GM18909 (cell line): ENCODE measurements around the gene RO60.
"Not testable (repeated sequence)": the region's sequence is repeated elsewhere in the genome, so short reads cannot be mapped to it uniquely, and the experiment has no call there.

Experiments used
- ATAC-seq: cut with Tn5 transposase; IDR thresholded peaks from one replicate; pipeline ENCODE4 v1.9.1; 2021; ENCODE audit warnings: mild to moderate bottlenecking; ENCODE audit not compliant: unreplicated experiment, poor library complexity

Gene RO60

GRCh38 chr1:193059282-193060114 is at the start of gene RO60, which contains the start of gene UCHL5:
TSS of gene RO60 (plus strand) at chr1:193059612. CDS start at chr1:193069055, 9,443 bp downstream.
TSS of gene UCHL5 (minus strand) at chr1:193059360. CDS start at chr1:193059260, 100 bp downstream.
- ATAC-seq, result peak; percentile 96

DNA sequence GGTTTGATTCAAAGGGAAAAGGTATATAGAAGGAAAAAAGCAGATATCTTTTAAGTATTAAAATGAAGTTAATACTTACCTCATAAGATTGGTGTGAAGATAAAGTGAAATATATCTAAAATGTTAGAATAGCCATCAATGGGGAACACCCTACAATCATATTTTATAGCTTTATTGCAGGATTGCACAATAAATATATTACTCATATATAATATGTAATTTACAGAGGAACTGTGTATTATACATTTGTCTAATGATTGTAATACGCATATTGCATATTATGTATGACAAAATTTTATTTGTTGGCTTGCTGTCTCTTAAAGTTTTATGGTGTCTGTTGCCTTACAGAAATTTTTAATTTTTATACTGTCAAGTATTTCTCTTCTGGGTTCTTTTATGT is 48.0 kb upstream of the RO60 start:
- ATAC-seq, result no peak

- ATAC-seq, result no peak
Observed at GRCh38 chr1:193013005-193013404, 46.4 kb upstream of the RO60 start.

DNA sequence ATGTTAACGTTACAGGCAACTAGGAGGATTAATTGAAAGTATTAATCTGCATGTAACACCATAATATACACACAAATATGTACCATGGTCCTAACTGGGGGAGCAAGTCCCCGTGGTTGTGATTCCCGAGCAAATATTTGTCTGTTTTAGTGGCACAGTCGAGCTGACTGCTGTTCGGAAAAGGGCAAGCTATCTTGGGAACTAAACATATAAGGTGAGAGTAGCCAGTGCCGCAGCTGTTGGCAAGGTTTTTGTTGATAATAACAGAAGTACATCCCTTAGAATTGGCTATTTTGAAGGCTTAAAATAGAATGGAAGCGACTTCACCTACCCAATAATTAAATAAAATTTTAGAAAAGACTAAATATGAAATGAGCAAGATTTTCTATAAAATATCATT is 45.7 kb upstream of the RO60 start:
- no peak for ATAC-seq

GRCh38 chr1:193014400-193014799 is 45.0 kb upstream of the RO60 start:
- no peak for ATAC-seq

DNA sequence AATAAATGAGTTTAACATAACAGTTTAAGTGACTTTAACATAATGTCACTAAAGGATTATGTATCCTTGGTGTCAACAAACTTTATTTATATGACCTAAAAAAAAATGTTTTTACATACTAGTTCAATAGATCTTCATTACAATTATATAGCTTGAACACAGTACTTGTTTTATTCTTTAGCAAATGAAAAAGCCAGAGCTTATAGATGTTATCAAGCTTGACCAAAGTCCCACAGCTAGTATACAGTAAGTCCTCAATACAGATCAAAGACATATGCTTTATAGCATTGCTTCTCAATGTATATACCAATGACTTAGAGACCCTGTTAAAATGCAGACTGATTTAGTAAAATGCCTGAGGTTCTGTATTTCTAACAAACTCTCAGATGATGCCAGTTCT is 42.6 kb upstream of the RO60 start:
- ATAC-seq, result no peak

GRCh38 chr1:193019442-193020026 is 39.9 kb upstream of the RO60 start:
- peak; percentile 68 for ATAC-seq

GRCh38 chr1:193025218-193025617 is 34.2 kb upstream of the RO60 start:
- ATAC-seq, result no peak

DNA sequence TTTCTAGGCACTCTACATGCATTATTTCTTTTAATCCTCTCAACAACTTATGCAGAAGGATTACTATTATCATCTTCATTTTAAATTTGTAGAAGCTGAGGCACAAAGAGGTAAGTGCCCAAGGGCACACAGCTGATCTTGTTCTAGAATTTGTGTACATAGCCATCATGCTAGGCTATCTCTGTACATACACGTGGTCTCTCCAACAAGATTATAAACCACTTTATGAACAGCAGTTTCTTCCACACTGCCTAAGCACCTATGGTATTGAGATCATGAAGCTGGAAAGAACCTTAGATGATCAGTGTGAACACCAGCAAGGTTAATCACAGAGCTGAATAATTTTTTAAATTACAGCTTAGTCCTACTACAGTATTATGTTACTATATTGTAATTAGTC is 29.1 kb upstream of the RO60 start:
- no peak for ATAC-seq

GRCh38 chr1:193031431-193031830 is 28.0 kb upstream of the RO60 start:
- peak; percentile 62 for ATAC-seq

DNA sequence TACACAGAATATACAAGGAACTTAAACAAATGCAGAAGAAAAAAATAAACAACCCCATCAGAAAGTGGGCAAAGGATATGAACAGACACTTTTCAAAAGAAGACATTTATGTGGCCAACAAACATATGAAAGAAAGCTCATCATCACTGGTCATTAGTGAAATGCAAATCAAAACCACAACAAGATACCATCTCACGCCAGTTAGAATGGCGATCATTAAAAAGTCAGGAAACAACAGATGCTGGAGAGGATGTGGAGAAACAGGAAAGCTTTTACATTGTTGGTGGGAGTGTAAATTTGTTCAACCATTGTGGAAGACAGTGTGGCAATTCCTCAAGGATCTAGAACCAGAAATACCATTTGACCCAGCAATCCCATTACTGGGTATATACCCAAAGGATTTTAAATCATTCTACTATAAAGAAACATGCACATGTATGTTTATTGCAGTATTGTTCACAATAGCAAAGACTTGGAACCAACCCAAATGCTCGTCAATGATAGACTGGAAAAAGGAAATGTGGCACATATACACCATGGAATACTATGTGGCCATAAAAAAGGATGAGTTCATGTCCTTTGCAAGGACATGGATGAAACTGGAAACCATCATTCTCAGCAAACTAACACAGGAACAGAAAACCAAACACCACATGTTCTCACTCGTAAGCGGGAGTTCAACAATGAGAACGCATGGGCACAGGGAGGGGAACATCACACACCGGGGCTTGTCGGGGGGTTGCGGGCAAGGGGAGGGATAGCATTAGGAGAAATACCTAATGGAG is 26.6 kb upstream of the RO60 start:
- not testable (repeated sequence) for ATAC-seq

GRCh38 chr1:193033610-193034009 is 25.8 kb upstream of the RO60 start:
- no peak for ATAC-seq

DNA sequence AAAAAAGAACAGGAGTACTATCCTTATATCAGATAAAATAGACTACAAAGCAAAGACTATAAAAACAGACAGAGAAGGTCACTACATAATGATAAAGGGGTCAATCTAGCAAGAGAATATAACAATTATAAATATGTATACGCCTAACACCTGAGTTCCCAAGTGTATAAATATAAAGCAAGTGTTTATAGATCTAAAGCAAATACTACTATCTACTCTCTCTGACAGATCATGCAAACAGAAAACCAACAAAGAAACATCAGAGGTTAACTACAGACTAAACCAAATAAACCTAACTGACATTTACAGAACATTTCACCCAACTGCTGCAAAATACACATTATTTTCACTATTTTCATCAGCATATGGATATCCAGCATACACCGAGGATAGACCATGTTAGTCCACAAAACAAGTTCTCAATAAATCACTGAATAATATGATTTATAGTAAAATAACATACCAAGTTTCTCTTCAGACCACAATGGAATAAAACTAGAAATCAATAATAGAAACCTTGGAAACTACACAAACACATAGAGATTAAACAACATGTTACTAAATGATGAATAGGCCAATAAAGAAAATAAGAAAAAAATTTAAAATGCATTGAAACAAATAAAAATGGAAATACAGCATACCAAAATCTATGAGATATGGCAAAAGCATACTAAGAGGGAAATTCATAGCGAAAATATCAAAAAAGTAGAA is 22.9 kb upstream of the RO60 start:
- ATAC-seq, result no peak

- ATAC-seq, result no peak
Observed at GRCh38 chr1:193040011-193040410, 19.4 kb upstream of the RO60 start.

DNA sequence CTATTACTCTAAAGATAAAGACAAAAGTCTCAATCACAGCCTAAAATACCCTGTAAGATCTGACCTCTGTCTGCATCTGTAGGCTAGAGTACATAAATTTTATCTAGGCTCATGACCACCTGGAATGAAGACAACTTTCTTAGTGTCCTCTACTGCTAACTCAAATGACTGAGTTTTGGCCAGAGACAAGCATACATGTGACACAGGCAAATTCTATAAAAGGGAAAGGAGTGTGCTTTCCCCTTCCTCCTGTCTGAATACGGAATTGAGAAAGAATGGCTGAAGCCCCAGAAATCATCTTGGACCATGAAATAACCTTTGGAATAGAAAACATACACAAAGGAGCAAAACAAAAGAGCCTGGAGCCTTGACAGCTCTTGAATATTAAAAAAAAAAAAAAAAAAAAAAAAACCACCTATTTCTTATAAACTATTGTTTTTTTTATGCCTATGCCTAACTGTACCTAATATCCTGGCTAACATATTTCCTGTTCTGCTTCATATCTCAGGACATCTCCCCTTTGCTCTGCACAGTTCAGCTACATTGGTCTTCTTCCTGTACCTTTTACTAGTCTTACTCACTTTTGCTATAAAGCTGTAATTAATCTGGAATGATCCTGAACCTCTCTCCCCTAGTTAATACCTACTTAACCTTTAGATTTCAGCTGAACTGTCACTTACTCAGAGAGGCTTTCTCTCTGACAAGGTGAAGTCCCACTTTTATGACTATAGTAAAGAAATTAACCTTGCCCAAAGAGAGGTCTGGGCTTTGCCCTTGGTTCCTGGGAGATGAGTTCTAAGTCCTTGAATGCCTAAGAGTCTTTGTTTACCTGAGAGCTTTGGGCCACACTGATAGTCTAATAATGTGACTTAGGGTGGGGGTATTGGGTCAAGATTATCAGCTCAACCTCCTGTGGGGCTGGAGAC is 16.4 kb upstream of the RO60 start:
- ATAC-seq, result no peak

DNA sequence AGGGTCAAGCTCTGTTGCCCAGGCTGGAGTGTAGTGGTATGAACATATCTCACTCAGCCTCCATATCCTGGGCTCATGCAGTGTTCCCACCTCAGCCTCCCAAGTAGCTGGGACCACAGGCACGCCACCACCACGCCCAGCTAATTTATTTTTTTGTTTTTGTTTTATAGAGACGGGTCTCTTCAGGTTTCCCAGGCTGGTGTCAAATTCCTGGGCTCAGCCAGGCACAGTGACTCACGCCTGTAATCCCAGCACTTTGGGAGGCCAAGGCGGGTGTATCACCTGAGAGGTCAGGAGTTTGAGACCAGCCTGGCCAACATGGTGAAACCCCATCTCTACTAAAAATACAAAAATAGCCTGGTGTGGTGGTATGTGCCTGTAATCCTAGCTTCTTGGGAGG is 10.5 kb upstream of the RO60 start:
- ATAC-seq, result not testable (repeated sequence)

DNA sequence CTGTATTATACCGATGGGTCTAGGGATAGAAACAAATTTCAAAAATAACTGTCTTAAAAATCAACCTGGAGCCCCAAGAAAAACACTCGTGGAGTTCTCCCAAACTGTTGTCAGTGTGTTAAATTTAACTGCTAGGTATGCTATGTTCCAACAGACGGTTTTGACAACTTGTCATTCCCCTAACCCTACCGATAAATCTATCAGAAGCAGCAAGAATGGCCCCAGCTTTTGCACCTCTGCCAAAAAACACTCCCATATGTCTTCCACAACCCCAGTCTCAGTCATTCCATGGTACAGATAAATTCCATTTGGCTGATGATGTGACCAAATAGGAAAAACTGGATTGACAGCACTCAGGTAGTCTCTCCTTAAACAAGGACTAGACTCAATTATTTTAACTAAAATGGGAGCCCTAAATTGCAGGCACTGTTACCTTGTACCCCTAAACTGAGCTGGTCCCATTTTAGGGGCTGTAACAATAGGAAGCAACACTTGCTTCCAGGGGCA is 5.2 kb upstream of the RO60 start:
- no peak for ATAC-seq

DNA sequence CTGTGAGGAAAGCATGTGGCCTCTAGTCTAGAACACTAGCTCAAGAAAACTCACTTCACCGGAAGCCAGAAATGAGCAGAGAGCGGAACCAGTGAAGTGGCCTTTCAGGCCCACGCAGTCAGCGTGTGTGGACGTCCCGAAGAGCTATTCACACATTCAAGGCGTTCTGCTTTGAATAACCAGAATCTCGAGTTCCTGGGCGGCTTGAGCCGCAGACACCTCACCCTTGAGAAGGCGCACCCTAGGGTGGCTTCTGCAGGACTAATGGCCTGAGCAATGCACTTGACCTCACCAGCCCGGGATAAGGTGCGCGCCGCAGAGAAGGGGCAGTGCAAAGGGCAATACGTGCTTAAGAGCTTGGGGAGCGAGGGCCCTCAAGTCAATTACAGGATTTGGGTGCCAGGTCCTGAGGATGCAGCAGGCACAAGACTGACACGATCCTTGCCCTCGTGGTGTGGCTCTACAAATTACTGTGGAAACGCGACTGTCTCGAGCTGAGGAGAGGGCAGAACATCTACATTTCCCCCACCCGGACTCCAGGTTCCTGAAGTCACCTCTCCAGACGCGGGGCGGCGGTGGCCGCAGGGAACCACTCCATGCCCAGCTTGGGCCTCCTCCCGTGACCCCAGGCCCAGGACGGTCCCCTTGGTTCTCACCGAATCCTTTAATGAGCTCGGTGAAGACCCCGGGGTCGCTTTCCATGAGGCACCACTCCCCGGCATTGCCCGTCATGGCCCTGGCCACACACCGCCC is 707 bp upstream of the RO60 start:
- ATAC-seq, result peak; percentile 54

DNA sequence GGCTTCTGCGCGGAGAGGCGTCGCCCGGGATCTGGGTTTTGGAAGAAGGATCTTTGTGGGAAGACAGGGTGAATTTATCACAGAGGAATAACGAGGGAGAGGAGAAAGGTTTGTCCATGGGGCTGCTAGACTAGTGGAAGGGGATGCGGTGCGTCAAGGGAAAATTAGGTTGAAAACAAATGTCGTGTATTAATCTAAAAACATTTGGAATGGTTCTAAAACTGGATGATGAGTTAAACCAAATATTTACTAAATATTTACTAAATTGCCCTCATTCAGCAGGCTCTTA is 647 bp downstream of the RO60 start:
- ATAC-seq, result no peak
